Measurements from ENCODE around the gene PRKAR1B.
"Not testable (repeated sequence)": the region's sequence is repeated elsewhere in the genome, so short reads cannot be mapped to it uniquely, and the experiment has no call there.

Gene PRKAR1B

DNA sequence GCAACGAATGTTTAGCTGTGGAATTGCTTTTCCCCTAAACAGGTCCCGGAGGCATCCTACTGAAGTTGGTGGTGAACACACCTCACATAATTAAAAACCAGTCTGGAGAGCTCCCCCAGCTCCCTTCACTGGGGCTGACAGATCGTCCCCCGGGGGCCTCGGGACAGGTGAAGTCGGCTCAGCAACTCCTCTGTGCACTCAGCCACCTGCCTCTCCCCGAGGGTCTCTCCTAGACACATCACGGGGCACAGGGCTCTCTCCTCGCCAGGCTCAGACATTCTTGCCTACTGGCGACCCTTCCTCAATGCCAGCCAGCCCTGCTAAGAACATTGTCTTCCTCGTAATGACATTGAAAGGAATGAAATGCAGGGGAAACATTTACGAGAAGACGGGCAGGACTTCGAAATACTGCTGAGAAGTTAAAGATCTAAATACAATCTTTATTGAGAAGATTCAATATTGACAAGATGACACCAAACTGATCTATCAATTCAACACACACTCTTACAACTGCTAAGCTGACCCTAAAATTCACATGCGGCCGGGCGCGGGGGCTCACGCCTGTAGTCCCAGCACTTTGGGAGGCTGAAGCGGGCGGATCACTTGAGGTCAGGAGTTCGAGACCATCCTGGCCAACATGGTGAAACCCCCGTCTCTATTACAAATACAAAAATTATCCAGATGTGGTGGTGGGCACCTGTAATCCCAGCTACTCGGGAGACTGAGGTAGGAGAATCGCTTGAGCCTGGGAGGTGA lies 88.6 kb downstream of the PRKAR1B start:
- DNase-seq = no peak

DNA sequence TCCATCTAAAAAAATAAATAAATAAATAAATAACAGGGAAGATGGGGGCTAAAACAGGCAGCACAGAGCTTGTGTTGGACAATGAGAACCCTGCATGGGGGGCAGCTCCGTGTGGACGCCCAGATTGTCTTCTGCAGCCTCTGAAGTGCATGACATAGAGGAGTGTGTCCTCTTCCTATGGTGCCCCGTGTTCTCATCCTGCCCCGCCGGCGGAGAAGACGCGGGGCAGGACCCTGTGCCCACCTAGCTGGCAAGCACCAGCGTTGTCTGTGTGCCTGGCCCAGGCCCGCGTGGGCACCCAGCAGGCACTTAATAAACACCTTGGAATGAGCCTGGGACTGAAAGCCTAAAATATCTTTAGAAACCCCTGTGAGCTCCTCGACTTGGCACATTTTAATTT lies 89.3 kb downstream of the PRKAR1B start:
- no peak for DNase-seq

DNA sequence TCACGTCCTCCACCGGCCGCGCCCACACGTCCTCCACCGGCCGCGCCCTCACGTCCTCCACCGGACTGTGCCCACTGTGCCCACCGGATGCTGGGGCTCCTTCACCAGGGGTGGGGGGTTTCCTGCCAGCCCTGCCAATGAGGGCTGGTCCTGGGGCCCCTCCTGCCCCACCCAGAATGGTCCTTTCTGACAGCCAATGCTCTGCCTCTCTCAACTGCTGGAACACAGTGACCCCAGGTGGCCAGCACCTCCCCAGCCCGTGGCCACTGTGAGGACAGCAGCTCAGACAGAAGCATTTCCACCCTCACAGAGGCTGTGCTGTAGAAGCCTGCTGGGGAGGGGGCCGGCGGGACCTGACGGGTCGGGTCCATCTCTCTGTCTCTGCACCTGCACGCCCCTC lies 90.7 kb downstream of the PRKAR1B start:
- no peak for DNase-seq

DNA sequence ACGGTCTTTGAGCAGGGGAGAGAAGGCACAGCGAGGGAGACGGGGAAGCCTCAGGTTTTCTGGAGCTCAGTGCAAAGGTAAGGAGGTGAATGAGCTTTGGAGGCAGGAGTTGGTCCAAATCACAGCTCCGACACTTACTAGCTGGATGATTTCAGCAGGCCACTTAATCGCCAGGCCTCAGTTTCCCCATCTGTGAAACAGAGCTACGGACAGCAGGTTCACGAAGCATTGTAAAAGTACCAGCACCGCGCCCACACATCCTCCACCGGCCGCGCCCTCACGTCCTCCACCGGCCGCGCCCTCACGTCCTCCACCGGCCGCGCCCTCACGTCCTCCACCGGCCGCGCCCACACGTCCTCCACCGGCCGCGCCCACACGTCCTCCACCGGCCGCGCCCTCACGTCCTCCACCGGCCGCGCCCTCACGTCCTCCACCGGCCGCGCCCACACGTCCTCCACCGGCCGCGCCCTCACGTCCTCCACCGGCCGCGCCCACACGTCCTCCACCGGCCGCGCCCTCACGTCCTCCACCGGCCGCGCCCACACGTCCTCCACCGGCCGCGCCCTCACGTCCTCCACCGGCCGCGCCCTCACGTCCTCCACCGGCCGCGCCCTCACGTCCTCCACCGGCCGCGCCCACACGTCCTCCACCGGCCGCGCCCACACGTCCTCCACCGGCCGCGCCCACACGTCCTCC lies 91.2 kb downstream of the PRKAR1B start:
- not testable (repeated sequence) for DNase-seq

DNA sequence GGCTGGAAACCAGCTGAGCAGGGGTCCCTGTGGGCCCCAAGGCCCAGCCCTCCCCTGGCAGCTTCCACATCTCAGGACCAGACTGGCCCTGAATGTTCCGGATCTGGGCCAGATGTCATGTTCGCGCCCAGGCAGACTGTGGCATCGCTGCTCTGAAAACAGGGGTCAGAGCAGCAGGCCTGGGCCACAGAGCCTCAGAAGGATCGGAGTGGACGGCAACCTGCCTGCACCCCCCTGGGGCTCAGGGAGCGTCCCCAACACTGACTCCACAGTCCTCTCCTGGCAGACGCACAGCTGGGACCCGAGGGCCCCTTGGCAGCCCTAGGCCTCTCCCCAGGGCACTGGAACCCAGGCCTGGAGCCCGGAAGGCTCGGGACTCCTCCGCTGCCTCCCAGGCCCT lies 91.9 kb downstream of the PRKAR1B start:
- no peak for DNase-seq

DNA sequence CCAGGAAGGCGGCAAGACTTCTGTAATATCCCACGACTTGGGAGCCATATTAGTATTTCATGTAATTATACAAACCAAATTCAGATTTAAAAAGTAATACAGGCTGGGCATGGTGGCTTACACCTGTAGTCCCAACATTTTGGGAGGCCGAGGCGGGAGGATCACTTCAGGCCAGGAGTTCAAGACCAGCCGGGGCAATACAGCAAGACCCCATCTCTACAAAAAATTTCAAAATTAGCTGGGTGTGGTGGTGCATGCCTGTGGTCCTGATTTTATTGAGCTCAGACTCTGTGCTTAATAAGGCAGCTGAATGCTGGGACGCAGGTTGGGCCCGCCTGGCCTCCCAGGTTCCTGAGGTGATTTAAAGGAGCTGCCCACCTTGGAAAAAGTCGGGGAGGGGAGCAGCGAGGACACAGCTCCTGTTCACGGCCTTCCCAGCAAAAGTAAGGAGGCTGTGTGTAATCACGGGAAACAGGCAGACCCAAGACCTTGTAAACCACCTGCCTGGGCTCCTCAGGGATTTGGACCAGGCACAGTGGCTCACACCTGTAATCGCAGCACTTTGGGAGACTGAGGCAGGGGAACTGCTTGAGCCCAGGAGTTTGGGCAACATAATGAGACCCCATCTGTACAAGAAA lies 93.6 kb downstream of the PRKAR1B start:
- no peak for DNase-seq

DNA sequence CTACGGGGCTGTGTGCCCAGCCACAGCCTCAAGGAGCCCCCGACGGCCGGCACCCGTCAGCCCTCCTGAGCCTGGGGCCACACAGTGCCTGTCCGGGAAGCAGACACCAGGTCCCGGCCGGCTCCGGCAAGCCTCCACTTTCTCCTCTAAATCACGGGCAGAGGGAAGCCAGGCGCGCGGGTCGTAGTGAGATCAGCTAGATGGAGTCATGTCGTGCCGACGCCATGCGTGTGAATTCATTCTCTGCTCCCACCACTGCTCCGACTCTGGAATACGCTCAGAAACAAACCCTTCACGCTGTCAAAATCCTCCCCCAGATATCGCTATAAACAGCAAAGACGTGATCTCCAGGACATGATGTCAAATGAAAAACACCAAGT lies 94.3 kb downstream of the PRKAR1B start:
- no peak for DNase-seq

DNA sequence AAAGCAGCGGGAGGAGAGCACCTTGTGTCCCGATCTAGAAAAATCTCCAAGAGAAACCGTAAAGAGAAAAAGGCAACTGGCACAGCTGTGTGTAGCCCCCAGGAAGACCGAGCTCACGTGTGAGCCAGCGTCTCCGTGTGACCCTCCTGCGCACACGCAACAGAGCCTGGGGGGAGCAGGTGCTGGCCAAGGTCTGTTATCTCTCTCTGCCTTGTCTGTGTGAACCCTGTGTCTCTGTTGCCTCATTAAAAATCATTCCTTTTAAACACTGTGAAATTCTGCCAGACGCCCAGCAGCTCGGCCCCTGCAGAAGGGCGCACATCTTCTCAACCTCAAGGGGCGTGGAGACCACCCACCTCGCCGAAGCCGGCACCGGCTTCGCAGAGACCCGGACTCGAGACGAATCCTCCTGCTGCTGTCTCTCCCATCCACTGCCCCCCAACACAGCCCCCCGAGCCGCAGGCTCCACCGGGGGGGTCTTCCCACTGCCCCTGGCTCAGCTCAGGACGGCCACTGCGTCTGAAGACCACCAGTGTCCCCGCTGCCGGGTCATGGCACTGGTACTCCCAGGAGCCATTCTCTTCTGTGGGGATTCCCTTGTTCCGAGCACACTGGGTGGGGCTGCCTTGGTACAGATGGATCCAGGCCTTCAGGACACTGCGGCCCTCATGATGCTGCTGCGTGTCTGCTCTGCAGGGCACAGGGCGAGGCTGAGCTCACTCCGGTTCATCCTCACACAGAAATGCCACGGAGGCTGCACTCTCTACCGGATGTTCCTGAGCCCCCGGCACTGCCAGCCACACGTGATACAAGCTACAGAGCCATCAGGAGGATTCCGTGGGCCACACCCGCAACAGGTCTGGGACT lies 94.9 kb downstream of the PRKAR1B start:
- DNase-seq = no peak

DNA sequence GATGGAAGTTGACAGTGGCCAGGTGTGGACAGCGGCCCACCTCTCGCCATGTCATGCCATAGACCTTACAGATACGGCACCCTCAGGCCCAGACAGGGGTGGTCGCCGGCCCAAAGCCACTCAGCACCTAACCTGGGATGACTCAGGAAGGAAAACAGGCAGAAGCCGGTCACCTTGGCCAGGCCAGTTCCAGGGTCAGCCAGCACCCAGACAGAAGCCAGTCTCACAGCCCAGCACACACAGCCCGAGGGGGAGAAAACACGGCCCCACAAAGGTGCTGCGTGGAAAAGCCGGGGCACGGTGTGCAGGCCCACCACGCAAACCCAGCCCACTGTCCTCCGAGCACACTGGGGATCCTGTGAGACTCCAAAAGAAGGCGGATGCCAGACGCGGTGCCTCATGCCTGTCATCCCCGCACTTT lies 95.8 kb downstream of the PRKAR1B start:
- no peak for DNase-seq

DNA sequence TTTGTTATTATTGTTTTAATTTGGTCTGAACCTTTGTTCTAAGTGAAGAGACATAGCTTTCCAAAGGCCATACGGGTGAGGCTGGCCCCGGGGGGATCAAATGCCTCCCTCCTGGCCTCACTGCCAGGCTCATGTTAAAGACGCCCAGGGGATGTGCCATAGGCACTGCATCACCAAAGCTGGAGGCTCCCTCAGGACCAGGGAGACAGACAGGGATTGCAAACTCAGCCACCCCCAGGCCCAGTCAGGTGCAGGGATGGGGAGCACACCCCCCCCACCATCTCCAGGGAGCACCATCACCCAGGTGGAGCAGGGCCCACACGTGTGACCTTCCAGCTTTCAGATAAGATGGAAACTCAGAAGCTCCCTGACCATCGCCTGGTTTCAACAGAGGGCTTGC lies 96.5 kb downstream of the PRKAR1B start:
- DNase-seq = no peak

DNA sequence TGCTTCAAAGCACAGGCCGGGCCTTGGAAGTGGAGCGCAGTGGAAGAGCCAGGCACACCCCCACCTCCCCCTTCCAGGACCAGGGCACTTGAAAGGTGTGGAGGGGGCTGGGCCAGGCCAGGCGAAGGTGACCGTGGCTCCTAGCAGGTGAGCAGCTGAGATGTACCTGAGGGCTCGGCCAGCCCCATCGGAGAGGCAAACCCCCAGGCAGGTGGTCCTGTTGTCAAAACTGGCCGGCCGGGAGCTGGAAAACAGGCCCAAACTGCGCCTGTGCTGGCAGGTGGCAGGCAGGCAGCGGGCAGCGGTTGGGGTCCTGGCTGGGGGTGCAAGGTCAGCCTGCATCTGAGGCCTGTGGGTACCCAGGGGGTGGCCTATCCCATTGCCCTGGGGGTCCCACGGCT lies 97.0 kb downstream of the PRKAR1B start:
- no peak for DNase-seq

DNA sequence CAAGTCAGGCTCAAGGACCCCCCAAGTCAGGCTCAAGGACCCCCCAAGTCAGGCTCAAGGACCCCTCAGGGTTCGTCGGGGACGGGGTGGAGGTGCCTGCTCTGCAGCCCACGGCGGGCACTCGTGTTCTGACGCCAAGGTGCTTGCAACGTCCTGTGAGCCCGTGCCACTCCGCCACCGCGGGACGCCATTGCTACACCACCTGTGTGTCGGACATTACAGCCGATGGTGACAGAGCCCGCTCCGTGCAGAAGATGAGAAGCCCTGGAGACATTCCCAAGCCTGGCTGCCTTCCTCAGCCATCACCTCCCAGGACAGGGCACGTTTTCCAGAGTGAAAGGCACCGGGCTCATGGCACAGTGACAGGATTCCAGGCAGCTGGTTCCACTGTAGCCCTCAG lies 98.3 kb downstream of the PRKAR1B start:
- DNase-seq = no peak

DNA sequence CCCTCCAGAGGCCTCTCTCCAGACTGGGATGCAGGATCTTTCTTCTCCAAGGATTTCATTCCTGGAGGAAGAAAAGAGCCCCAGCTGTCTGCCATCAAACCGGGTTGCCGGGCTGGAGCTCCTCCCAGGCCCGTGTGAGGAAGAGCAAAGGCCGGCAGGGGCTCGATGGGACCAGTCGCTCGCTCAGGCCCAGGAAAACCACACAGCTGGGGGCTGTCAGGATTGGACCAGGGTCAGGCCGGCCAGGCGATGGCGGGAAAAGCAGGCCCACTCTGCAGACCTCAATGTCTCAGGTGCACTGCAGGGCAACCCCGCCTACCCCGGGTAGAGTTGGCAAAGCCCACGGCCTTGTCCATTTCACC lies 98.7 kb downstream of the PRKAR1B start:
- DNase-seq = no peak

DNA sequence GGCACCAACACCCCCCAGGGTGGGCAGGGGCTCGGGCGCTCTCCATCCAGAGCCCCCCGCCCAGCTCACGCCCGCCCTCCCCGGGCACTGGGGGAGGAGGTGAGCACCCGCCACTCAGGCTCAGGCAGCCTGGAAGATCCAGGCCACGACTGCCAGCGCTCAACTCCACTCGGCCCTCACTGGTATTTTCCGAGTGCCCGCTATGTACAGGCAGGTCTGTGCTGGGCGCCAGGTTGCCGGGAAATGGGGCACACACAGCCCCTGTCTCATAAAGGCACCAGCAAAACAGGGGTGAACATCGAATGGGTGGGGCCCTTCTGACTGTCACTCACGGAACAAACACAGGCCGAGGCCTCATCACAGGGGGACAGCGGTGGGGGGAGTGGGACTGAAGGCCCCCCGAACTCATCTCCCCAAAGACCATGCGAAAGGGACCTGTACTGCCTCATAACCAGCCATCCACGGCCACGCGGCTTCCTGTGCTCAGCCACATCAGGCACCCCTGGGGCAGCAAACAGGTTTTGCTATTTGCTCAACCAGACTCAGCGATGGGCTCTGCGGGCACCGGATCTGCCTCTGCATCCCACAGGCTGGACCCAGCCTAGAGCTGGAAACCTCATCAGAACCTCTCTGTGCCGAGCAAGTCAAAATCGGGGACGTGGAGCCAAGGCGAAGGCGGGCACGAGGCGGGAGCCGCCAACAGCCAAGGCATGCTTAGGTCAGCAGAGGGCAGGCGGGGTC lies 99.2 kb downstream of the PRKAR1B start:
- DNase-seq = no peak

DNA sequence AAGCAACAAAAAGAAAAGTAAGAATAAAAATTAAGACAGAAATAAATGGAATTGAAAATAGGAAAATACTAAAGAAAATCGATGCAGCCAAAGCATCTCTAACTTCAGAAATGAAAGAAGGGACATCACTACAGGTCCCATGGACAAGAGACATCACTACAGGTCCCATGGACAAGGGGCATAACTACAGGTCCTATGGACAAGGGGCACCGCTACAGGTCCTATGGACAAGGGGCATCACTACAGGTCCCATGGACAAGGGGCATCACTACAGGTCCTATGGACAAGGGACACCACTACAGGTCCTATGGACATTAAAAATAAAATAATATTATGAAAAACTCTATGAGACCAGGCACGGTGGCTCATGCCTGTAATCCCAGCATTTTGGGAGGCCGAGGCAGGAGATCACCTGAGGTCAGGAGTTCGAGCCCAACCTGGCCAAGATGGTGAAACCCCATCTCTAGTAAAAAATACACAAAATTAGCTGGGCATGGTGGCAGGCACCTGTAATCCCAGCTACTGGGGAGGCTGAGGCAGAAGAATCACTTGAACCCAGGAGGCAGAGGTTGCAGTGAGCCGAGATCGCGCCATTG lies 101.6 kb downstream of the PRKAR1B start:
- DNase-seq = no peak

DNA sequence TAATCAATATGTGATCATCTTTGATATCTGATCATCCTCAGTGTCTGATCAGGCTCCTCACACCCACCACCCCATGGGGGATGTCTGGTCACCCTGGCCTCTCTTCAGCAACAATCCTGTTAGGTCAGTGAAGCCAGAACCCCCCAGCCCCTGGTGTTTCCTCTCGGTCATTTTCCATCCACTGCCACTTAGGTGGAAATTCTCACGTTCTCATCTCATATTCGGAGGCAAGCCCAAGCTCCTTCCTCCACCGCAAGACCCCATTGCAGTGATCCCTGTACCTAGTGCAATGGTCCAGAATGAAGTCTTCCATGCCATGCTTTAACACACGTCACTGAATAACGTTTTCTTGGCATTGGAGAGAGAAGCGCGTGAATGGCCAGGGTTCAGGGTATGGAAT lies 103.6 kb downstream of the PRKAR1B start:
- DNase-seq = no peak

DNA sequence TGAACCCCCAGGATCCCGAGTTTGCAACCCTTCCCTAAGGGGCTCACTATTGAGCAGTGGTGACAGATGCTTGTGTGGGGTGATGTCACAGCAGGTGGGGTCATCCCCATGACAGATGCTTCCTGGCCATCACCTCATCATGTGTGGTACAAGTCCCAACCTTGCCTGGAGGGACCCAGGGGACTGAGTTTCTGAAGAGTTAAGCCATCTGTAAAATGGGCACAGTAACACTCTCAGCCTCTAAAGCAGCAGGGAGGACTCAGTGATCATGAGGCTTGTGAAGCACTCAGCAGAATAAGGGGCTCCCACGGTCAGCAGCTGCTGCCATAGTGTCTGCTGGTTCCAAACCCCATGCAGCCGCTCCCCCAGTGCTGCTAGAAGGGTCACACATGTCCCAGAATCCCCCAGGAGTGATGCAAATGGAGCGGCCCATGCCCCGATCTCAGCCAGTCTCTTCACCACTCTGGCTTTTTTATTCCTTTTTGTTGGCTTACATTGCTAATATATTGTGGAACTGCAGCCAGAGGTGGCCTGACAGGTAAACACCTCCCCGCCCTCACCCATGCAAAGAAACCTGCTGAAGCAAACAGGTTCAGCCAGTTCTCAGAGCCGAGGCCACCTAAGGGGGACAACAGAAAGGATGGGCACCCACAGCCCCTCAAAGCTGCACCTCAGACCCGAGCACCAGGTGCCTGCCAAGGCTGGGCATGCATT lies 105.4 kb downstream of the PRKAR1B start:
- no peak for DNase-seq

DNA sequence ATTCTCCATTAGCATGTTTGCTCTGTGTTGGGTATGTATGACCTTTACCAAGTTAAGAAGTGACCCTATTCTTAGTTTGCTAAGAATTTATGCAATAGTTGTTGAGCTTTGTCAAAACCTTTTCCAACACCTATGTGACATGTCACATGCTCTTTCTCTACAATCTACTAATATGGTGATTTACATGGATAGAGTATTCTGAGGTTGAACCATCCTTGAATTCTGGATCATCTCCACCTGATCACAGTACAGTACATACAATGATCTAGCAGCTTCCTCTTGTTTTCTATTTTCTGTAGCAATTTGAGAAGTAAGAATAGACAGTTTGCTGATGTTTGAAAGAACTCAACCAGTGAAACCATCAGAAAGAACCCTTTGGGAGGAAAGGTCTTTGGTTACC lies 106.2 kb downstream of the PRKAR1B start:
- DNase-seq = no peak

DNA sequence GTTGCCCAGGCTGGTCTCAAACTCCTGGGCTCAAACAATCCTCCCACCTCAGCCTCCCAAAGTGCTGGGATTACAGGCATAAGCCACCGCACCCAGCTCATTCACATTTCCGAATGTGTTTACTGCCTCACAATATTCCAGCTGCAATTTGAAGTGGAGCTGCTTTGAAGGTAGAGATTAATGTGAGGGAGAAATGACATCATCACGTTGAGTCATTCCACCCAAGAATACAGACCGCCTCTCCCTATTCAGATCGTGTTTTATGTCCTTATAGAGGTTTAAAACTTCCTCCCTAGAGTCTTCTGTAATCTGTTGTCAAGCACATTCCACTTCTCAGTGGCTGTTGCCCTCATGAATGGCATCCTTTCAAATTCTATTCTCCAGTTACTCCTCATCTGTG lies 107.0 kb downstream of the PRKAR1B start:
- DNase-seq = no peak

DNA sequence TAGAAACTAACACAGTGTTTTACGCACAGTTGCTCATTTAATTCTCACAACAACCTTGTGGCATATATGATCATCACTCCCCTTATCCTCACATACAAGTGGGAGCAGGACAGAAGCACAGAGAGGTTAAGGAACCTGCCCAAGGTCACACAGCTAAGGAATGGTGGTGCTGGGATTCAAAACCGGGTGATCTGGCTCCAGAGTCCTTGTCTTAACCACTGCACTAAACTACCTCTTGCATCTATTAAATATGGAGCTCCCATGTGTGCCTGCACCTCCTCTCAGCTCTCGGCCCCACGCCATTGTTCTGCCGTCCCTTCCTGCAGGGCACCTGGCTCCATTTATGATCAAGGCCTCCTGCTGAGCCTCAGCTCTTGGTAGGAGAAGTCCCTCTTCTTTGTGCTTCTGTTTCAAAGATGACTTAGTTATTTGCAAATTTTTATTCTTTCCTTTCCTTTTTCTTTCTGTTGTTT lies 107.7 kb downstream of the PRKAR1B start:
- DNase-seq = no peak
